ENCODE results near the gene GPR137. TPM values are rescaled to one million over a fixed set of nuclear protein-coding genes. Genes with fewer than 3 reads are reported as not detected.
A peak's percentile ranks its signal among the peaks of the same experiment; 100 is the strongest.

The GPR137 gene
- total RNA-seq, 4 donors from 2014 or later, result 17.8 to 30.0 (median 19.7) TPM

DNA sequence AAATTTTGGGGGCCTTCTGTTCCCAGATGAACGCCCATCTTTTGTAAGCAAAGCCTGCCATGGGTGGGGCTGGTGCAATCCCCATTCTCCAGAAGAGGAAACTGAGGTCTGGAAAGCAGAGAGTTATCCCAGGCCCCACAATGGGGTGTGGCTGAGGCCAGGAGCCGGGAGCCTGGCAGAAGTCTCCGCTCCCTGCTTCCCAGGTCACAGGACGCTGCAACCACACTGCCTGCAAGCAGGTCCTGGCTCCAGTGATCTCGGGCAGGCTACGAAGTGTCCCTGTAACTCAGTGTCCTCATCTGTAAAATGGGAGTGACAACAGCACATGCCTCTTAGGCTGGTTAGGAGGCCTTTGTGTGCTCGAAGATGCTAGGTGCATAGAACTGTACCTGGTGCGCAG, 32.6 kb upstream of the GPR137 start:
- TF ChIP-seq POLR2A (IDR thresholded peaks at IDR 0.05) (no peak), EP300 (IDR thresholded peaks at IDR 0.05) (no peak), POLR2AphosphoS5 (IDR thresholded peaks at IDR 0.05) (no peak)
- Histone ChIP-seq H3K4me3 (peak overlapping the region; percentile 85), H3K36me3 (peaks cover 37% of the 10 kb centered on the region), H3K9me3 (no peaks in the 10 kb centered on the region), H3K27me3 (no peaks in the 10 kb centered on the region), H3K4me1 (peaks cover 33% of the 10 kb centered on the region), H3K27ac (no peak overlapping the region)
- WGBS, result 100% methylated on average over 2 of the region's 8 CpGs
- DNase-seq (ENCODE audit: low spot score in 2 of 2), result no peak

GRCh38 chr11:64253481-64253880, 32.2 kb upstream of the GPR137 start:
- Histone ChIP-seq H3K4me3 (no peak overlapping the region), H3K27me3 (no peaks in the 10 kb centered on the region), H3K4me1 (peaks cover 33% of the 10 kb centered on the region), H3K9me3 (no peaks in the 10 kb centered on the region), H3K27ac (no peak overlapping the region), H3K36me3 (peaks cover 41% of the 10 kb centered on the region)
- no peak for DNase-seq (ENCODE audit: low spot score in 2 of 2)
- TF ChIP-seq POLR2A (IDR thresholded peaks at IDR 0.05) (no peak), EP300 (IDR thresholded peaks at IDR 0.05) (no peak), POLR2AphosphoS5 (IDR thresholded peaks at IDR 0.05) (no peak)
- TF ChIP-seq, protein P1, sequence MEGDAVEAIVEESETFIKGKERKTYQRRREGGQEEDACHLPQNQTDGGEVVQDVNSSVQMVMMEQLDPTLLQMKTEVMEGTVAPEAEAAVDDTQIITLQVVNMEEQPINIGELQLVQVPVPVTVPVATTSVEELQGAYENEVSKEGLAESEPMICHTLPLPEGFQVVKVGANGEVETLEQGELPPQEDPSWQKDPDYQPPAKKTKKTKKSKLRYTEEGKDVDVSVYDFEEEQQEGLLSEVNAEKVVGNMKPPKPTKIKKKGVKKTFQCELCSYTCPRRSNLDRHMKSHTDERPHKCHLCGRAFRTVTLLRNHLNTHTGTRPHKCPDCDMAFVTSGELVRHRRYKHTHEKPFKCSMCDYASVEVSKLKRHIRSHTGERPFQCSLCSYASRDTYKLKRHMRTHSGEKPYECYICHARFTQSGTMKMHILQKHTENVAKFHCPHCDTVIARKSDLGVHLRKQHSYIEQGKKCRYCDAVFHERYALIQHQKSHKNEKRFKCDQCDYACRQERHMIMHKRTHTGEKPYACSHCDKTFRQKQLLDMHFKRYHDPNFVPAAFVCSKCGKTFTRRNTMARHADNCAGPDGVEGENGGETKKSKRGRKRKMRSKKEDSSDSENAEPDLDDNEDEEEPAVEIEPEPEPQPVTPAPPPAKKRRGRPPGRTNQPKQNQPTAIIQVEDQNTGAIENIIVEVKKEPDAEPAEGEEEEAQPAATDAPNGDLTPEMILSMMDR (IDR thresholded peaks at IDR 0.05), result no peak
- 52% methylated on average over 2 of the region's 5 CpGs for WGBS

- 80% methylated on average over 1 of the region's 7 CpGs for WGBS
- no peaks in the 10 kb centered on the region for H3K27me3 ChIP-seq
- H3K4me1 ChIP-seq, result peaks cover 33% of the 10 kb centered on the region
- no peak for TF ChIP-seq EP300 (IDR thresholded peaks at IDR 0.05)
- TF ChIP-seq, protein P1 (IDR thresholded peaks at IDR 0.05), result no peak
- TF ChIP-seq POLR2A (IDR thresholded peaks at IDR 0.05), result no peak
- no peak for TF ChIP-seq POLR2AphosphoS5 (IDR thresholded peaks at IDR 0.05)
- no peaks in the 10 kb centered on the region for H3K9me3 ChIP-seq
- H3K4me3 ChIP-seq, result no peak overlapping the region
- DNase-seq (ENCODE audit: low spot score in 2 of 2), result no peak
- peaks cover 50% of the 10 kb centered on the region for H3K36me3 ChIP-seq
- H3K27ac ChIP-seq, result no peak overlapping the region
Observed at GRCh38 chr11:64254326-64254725, 31.3 kb upstream of the GPR137 start.

GRCh38 chr11:64255135-64256128, 30.2 kb upstream of the GPR137 start:
- TF ChIP-seq POLR2AphosphoS5 (IDR thresholded peaks at IDR 0.05), result no peak
- no peak overlapping the region for H3K4me3 ChIP-seq
- H3K9me3 ChIP-seq, result no peaks in the 10 kb centered on the region
- DNase-seq (ENCODE audit: low spot score in 2 of 2), result no peak
- peaks cover 61% of the 10 kb centered on the region for H3K36me3 ChIP-seq
- 91% methylated on average over 17 of the region's 35 CpGs for WGBS
- H3K27me3 ChIP-seq, result no peaks in the 10 kb centered on the region
- no peak overlapping the region for H3K27ac ChIP-seq
- H3K4me1 ChIP-seq, result peaks cover 32% of the 10 kb centered on the region

DNA sequence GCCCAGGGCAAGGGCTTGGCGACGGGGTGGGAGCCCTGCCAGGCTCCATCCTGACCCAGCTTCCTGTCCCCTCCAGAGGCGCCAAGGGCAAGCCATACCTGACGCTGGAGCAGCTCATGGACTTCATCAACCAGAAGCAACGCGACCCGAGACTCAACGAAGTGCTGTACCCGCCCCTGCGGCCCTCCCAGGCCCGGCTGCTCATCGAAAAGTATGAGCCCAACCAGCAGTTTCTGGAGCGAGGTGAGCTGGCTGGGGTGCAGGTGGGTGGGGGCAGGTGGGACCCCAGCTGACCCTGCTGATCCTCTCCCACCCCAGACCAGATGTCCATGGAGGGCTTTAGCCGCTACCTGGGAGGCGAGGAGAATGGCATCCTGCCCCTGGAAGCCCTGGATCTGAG, 29.3 kb upstream of the GPR137 start:
- H3K36me3 ChIP-seq, result peaks cover 66% of the 10 kb centered on the region
- peaks cover 24% of the 10 kb centered on the region for H3K4me1 ChIP-seq
- H3K27me3 ChIP-seq, result no peaks in the 10 kb centered on the region
- no peak for DNase-seq (ENCODE audit: low spot score in 2 of 2)
- H3K4me3 ChIP-seq, result no peak overlapping the region
- 30% methylated on average over 2 of the region's 15 CpGs for WGBS
- TF ChIP-seq POLR2AphosphoS5 (IDR thresholded peaks at IDR 0.05) (no peak), POLR2A (IDR thresholded peaks at IDR 0.05) (no peak), EP300 (IDR thresholded peaks at IDR 0.05) (no peak)
- TF ChIP-seq, protein P1 (IDR thresholded peaks at IDR 0.05), result no peak
- H3K9me3 ChIP-seq, result no peaks in the 10 kb centered on the region
- H3K27ac ChIP-seq, result no peak overlapping the region

DNA sequence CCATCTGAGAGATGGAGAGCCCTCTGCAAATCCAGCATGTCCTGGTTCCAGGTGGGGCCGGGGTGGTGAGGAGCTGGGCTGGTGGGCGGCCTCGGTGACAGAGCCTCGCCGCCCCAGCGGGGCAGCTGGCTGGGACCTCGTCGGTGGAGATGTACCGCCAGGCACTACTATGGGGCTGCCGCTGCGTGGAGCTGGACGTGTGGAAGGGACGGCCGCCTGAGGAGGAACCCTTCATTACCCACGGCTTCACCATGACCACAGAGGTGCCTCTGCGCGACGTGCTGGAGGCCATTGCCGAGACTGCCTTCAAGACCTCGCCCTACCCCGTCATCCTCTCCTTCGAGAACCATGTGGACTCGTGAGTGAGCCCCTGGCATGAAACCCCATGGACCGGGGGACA, 27.3 kb upstream of the GPR137 start:
- Histone ChIP-seq H3K36me3 (peaks cover 86% of the 10 kb centered on the region), H3K4me1 (peaks cover 7% of the 10 kb centered on the region), H3K27me3 (no peaks in the 10 kb centered on the region), H3K4me3 (no peak overlapping the region), H3K27ac (no peak overlapping the region), H3K9me3 (no peaks in the 10 kb centered on the region)
- no peak for DNase-seq (ENCODE audit: low spot score in 2 of 2)
- WGBS, result 90% methylated on average over 13 of the region's 24 CpGs
- TF ChIP-seq POLR2AphosphoS5 (IDR thresholded peaks at IDR 0.05), result no peak
- TF ChIP-seq POLR2A (IDR thresholded peaks at IDR 0.05), result no peak
- TF ChIP-seq, protein P1 (IDR thresholded peaks at IDR 0.05), result no peak

All from suprapubic skin (tissue), 4 donors.